ENCODE data around the gene CST11.

Gene CST11

DNA sequence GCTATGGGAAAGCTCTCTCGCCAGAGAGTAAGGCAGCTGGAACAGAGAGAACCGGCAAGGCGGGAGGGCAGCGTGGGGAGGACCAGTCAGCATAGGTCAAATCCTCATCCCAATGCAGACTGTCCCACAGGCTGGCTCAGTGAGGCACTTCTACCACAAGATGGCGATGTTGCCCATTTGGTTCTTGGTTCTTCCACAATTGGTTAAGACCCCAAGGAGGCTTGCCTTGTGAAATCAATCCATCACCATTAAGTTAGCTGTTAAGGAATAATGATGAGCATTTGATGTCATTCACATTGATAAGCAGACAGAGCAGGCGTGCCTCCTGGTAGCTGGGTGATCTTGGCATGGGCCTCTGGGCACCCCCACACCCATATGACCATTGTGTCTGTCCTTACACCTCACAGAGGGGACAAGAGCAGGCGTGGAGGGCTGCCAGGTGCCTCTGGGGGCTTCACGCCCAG, 10.8 kb downstream of the CST11 start:
- no peak overlapping the region for H3K27ac ChIP-seq (ENCODE audit: low read length)
- H3K9me2 ChIP-seq (replicated peaks; ENCODE audit: insufficient read depth, low read length) = no peaks in the 10 kb centered on the region
- no peak overlapping the region for H3K9ac ChIP-seq (ENCODE audit: low read length)
- no peaks in the 10 kb centered on the region for H3K9me3 ChIP-seq (replicated peaks; ENCODE audit: insufficient read depth, low read length)
- H3K27me3 ChIP-seq (replicated peaks; ENCODE audit: insufficient read depth, low read length) = no peaks in the 10 kb centered on the region
- DNase-seq = peak; percentile 64
- TF ChIP-seq EZH2 (optimal IDR thresholded peaks at IDR 0.05; ENCODE audit: low read depth, low read length) (no peak), EZH2phosphoT487 (IDR thresholded peaks at IDR 0.05; ENCODE audit: low read length) (no peak)
- TF ChIP-seq, protein P1, sequence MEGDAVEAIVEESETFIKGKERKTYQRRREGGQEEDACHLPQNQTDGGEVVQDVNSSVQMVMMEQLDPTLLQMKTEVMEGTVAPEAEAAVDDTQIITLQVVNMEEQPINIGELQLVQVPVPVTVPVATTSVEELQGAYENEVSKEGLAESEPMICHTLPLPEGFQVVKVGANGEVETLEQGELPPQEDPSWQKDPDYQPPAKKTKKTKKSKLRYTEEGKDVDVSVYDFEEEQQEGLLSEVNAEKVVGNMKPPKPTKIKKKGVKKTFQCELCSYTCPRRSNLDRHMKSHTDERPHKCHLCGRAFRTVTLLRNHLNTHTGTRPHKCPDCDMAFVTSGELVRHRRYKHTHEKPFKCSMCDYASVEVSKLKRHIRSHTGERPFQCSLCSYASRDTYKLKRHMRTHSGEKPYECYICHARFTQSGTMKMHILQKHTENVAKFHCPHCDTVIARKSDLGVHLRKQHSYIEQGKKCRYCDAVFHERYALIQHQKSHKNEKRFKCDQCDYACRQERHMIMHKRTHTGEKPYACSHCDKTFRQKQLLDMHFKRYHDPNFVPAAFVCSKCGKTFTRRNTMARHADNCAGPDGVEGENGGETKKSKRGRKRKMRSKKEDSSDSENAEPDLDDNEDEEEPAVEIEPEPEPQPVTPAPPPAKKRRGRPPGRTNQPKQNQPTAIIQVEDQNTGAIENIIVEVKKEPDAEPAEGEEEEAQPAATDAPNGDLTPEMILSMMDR (IDR thresholded peaks at IDR 0.05; ENCODE audit: low read length) = peak; percentile 87
- no peak overlapping the region for H3K4me2 ChIP-seq (ENCODE audit: low read depth, low read length)
- H3K79me2 ChIP-seq (ENCODE audit: low read length) = no peaks in the 10 kb centered on the region
- no peak overlapping the region for H3K4me3 ChIP-seq (ENCODE audit: low read length)
- no peaks in the 10 kb centered on the region for H3K4me1 ChIP-seq (ENCODE audit: low read length)
- H4K20me1 ChIP-seq (ENCODE audit: insufficient read depth, low read length) = no peaks in the 10 kb centered on the region
- no peaks in the 10 kb centered on the region for H3K36me3 ChIP-seq (replicated peaks; ENCODE audit: insufficient read depth, low read length)
- no peaks in the 10 kb centered on the region for H3F3A ChIP-seq (ENCODE audit: insufficient read depth, low read length)
- no peak overlapping the region for H2AFZ ChIP-seq (ENCODE audit: low read length)

DNA sequence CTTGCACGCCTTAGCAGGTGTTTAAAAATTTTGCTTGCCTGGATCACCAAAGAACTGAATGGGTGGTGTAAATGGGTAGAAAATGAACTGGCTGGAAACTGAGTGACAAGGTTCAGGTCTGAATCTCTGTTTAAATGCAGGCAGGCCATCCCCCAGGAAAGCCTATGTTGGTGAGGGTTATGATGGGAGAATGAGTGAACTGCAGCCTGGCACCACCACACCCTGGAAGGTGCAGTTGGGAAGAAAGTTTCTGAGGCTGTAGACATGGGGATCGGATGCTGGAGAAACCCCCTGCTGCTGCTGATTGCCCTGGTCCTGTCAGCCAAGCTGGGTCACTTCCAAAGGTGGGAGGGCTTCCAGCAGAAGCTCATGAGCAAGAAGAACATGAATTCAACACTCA, 12.7 kb downstream of the CST11 start:
- no peaks in the 10 kb centered on the region for H4K20me1 ChIP-seq (ENCODE audit: insufficient read depth, low read length)
- TF ChIP-seq, protein P1 (IDR thresholded peaks at IDR 0.05; ENCODE audit: low read length) = no peak
- no peak for TF ChIP-seq EZH2phosphoT487 (IDR thresholded peaks at IDR 0.05; ENCODE audit: low read length)
- TF ChIP-seq EZH2 (optimal IDR thresholded peaks at IDR 0.05; ENCODE audit: low read depth, low read length) = no peak
- no peak overlapping the region for H3K27ac ChIP-seq (ENCODE audit: low read length)
- no peaks in the 10 kb centered on the region for H3K27me3 ChIP-seq (replicated peaks; ENCODE audit: insufficient read depth, low read length)
- no peaks in the 10 kb centered on the region for H3K9me3 ChIP-seq (replicated peaks; ENCODE audit: insufficient read depth, low read length)
- DNase-seq = no peak
- no peak overlapping the region for H3K4me3 ChIP-seq (ENCODE audit: low read length)
- no peaks in the 10 kb centered on the region for H3K36me3 ChIP-seq (replicated peaks; ENCODE audit: insufficient read depth, low read length)
- no peak overlapping the region for H3K4me2 ChIP-seq (ENCODE audit: low read depth, low read length)
- H3K9me2 ChIP-seq (replicated peaks; ENCODE audit: insufficient read depth, low read length) = no peaks in the 10 kb centered on the region
- H3K4me1 ChIP-seq (ENCODE audit: low read length) = no peaks in the 10 kb centered on the region
- no peak overlapping the region for H2AFZ ChIP-seq (ENCODE audit: low read length)
- no peak overlapping the region for H3K9ac ChIP-seq (ENCODE audit: low read length)
- H3K79me2 ChIP-seq (ENCODE audit: low read length) = no peaks in the 10 kb centered on the region
- H3F3A ChIP-seq (ENCODE audit: insufficient read depth, low read length) = no peaks in the 10 kb centered on the region

DNA sequence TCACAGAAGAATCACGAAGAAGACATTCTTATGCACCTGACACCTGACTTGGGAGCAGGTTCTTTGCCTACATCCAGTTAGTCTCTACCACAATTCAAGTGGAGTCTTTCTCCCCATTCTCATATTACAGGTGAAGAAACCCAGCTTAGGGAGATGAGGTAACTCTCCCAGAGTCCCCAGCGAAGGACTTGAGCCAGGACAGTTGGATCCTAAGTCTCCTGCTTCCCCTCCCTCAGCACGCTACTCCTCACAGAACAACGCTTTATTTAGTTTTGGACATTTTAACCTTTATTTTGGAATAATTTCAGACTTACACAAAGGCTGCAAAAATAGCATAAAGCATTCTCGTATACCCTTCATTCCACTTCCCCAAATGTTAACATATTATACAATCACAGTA, 14.0 kb downstream of the CST11 start:
- Histone ChIP-seq H3K4me2 (ENCODE audit: low read depth, low read length) (no peak overlapping the region), H3F3A (ENCODE audit: insufficient read depth, low read length) (no peaks in the 10 kb centered on the region), H3K36me3 (replicated peaks; ENCODE audit: insufficient read depth, low read length) (no peaks in the 10 kb centered on the region), H4K20me1 (ENCODE audit: insufficient read depth, low read length) (no peaks in the 10 kb centered on the region), H3K9me2 (replicated peaks; ENCODE audit: insufficient read depth, low read length) (no peaks in the 10 kb centered on the region), H3K79me2 (ENCODE audit: low read length) (no peaks in the 10 kb centered on the region), H2AFZ (ENCODE audit: low read length) (no peak overlapping the region), H3K4me3 (ENCODE audit: low read length) (no peak overlapping the region), H3K9ac (ENCODE audit: low read length) (no peak overlapping the region), H3K27ac (ENCODE audit: low read length) (no peak overlapping the region), H3K27me3 (replicated peaks; ENCODE audit: insufficient read depth, low read length) (no peaks in the 10 kb centered on the region), H3K9me3 (replicated peaks; ENCODE audit: insufficient read depth, low read length) (no peaks in the 10 kb centered on the region), H3K4me1 (ENCODE audit: low read length) (no peaks in the 10 kb centered on the region)
- DNase-seq = no peak
- TF ChIP-seq EZH2 (optimal IDR thresholded peaks at IDR 0.05; ENCODE audit: low read depth, low read length) (no peak), EZH2phosphoT487 (IDR thresholded peaks at IDR 0.05; ENCODE audit: low read length) (no peak)
- TF ChIP-seq, protein P1 (IDR thresholded peaks at IDR 0.05; ENCODE audit: low read length) = no peak
